ENCODE data around the gene PCSK6.

DNA sequence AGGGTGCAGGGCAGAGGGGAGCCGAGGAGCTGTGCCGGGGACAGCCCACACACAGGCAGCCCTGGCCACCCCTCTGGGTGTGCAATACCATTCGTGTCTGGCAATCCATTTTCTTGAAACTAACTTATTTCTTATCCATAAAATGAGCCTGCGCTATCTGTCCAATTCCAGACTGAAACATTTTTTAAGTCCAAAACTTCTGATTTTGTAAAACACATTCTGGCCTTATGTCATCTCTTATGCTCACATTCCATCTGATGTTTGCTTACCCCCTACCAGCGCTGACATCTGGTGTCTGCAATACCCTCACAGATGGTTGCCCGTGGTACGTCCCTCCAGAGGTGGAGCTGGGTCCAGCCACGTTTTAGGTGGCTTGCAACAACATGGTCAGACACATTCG, 31.8 kb downstream of the PCSK6 start:
- no peak for TF ChIP-seq CTCF (IDR thresholded peaks at IDR 0.05)
- no peak for TF ChIP-seq POLR2AphosphoS5 (IDR thresholded peaks at IDR 0.05)
